Type B pancreatic cell (in vitro differentiated cells): ENCODE measurements around the gene ARHGAP6. TPM values are rescaled to one million over a fixed set of nuclear protein-coding genes. Genes with fewer than 3 reads are reported as not detected.

ENCODE experiments used
- DNase-seq: peaks from one replicate; pipeline ENCODE4 v3.0.0; 2021; ENCODE audit warnings: mixed read lengths; ENCODE audit not compliant: unreplicated experiment; ENCODE audit errors: extremely low spot score
- H3K27ac Mint-ChIP-seq: 2 replicates; pipeline ENCODE4 v1.8.0; 2021; ENCODE audit warnings: mild to moderate bottlenecking, mixed read lengths
- H3K27me3 Mint-ChIP-seq: 2 replicates; pipeline ENCODE4 v1.8.0; 2021; ENCODE audit warnings: mixed read lengths
- H3K36me3 Mint-ChIP-seq: 2 replicates; pipeline ENCODE4 v1.8.0; 2021; ENCODE audit warnings: mixed read lengths
- H3K4me1 Mint-ChIP-seq: one replicate; pipeline ENCODE4 v1.8.0; 2021; ENCODE audit warnings: mixed read lengths; ENCODE audit not compliant: unreplicated experiment
- H3K4me3 Mint-ChIP-seq: 2 replicates; pipeline ENCODE4 v1.8.0; 2021; ENCODE audit warnings: mild to moderate bottlenecking, mixed read lengths
- H3K9me3 Mint-ChIP-seq: 2 replicates; pipeline ENCODE4 v1.8.0; 2021; ENCODE audit warnings: mixed read lengths
- total RNA-seq: library from RNA; stranded (reverse); gene quantifications from 2 replicates; pipeline ENCODE4 v1.2.1, GENCODE V29; 2021; ENCODE audit warnings: low replicate concordance
- TF ChIP-seq, protein P1 (sequence below): fragments of 200-600 bp; sonication (generic); conservative IDR thresholded peaks from 2 replicates; pipeline ENCODE4 v1.5.0; 2021; ENCODE audit warnings: antibody characterized with exemption, mild to moderate bottlenecking

Gene ARHGAP6
- total RNA-seq, 1 donor from 2014 or later: 10.1 TPM

- no peaks in the 10 kb centered on the region for H3K9me3 Mint-ChIP-seq
These were observed 65.1 kb downstream of the ARHGAP6 start for GRCh38 chrX:11600578-11600977.

DNA sequence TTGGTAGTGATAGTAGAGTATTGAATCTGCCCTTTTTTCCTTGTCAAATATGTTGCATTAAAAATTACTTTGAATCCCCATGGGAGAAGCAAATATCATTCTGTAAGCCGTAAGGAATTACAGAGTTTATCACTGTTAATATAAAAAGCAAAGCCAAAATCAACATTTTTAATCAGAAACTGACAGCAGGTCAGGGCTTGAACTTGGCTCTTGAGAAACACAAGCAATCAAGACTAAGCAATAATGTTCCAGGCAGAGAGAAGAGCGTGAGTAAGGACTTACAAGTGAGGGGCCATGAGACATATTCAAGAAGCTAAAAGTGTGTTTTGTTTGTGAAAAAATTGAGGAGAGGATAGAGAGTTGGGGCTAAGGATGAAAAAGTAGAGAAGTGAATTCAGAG, 68.2 kb downstream of the ARHGAP6 start:
- Mint-ChIP-seq H3K4me1 (no peaks in the 10 kb centered on the region), H3K27me3 (no peaks in the 10 kb centered on the region), H3K4me3 (no peak overlapping the region), H3K27ac (no peak overlapping the region), H3K36me3 (peaks cover 3% of the 10 kb centered on the region), H3K9me3 (no peaks in the 10 kb centered on the region)
- no peak for DNase-seq
- TF ChIP-seq, protein P1, sequence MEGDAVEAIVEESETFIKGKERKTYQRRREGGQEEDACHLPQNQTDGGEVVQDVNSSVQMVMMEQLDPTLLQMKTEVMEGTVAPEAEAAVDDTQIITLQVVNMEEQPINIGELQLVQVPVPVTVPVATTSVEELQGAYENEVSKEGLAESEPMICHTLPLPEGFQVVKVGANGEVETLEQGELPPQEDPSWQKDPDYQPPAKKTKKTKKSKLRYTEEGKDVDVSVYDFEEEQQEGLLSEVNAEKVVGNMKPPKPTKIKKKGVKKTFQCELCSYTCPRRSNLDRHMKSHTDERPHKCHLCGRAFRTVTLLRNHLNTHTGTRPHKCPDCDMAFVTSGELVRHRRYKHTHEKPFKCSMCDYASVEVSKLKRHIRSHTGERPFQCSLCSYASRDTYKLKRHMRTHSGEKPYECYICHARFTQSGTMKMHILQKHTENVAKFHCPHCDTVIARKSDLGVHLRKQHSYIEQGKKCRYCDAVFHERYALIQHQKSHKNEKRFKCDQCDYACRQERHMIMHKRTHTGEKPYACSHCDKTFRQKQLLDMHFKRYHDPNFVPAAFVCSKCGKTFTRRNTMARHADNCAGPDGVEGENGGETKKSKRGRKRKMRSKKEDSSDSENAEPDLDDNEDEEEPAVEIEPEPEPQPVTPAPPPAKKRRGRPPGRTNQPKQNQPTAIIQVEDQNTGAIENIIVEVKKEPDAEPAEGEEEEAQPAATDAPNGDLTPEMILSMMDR: no peak

More at GRCh38 chrX:11600578-11600977, 65.1 kb downstream of the ARHGAP6 start:
- DNase-seq: no peak
- no peaks in the 10 kb centered on the region for H3K27me3 Mint-ChIP-seq
- no peaks in the 10 kb centered on the region for H3K36me3 Mint-ChIP-seq
- H3K27ac Mint-ChIP-seq: no peak overlapping the region
- no peaks in the 10 kb centered on the region for H3K4me1 Mint-ChIP-seq
- TF ChIP-seq, protein P1: no peak
- H3K4me3 Mint-ChIP-seq: no peak overlapping the region

- Mint-ChIP-seq H3K4me3 (no peak overlapping the region), H3K9me3 (peaks cover 8% of the 10 kb centered on the region), H3K4me1 (no peaks in the 10 kb centered on the region), H3K27ac (no peak overlapping the region), H3K27me3 (no peaks in the 10 kb centered on the region), H3K36me3 (peaks cover 3% of the 10 kb centered on the region)
- DNase-seq: no peak
- TF ChIP-seq, protein P1: no peak
These were observed 73.9 kb downstream of the ARHGAP6 start for GRCh38 chrX:11591723-11592346.

DNA sequence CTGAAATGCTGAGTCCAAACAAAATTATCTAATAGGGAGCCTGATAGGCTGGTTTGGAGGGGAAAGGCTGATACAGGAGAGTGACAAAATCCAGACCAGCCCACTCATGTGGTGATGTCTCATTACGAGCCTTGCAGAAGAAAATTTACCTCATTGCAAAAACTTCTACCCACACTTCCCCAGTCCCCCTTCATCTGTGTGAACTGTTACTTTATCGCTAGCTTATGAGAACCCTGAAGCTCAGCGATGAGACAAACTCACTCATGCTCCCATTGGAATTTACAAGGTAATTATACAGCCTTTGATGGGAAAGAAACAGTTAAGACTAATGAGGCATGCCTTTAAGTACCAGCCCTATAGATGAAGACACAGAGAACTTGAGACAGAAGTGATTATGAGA, 76.1 kb downstream of the ARHGAP6 start:
- TF ChIP-seq, protein P1: no peak
- H3K9me3 Mint-ChIP-seq: peaks cover 8% of the 10 kb centered on the region
- H3K4me3 Mint-ChIP-seq: peak overlapping the region; percentile 10
- H3K27ac Mint-ChIP-seq: no peak overlapping the region
- no peaks in the 10 kb centered on the region for H3K4me1 Mint-ChIP-seq
- H3K36me3 Mint-ChIP-seq: peaks cover 3% of the 10 kb centered on the region
- H3K27me3 Mint-ChIP-seq: no peaks in the 10 kb centered on the region
- no peak for DNase-seq

DNA sequence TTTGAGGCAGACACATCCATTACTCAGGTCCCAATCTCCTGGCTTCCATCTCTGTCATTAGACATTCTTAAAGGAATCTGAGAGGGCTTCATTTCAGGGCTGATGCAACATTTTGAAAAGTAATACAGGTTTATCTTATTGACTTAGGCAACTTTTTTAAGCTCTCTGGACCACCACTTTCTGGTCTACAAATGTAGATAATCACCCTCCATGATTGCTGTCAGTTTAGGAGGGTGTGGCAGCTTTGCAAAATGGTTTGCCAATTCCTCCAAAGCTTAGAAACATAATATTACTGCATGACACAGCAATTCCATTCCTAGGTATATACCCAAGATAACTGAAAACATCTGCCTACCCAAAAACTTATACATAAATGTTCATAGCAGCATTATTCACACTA, 77.6 kb downstream of the ARHGAP6 start:
- H3K4me3 Mint-ChIP-seq: no peak overlapping the region
- H3K9me3 Mint-ChIP-seq: peaks cover 8% of the 10 kb centered on the region
- TF ChIP-seq, protein P1: no peak
- H3K36me3 Mint-ChIP-seq: no peaks in the 10 kb centered on the region
- DNase-seq: no peak
- no peaks in the 10 kb centered on the region for H3K4me1 Mint-ChIP-seq
- H3K27ac Mint-ChIP-seq: no peak overlapping the region
- no peaks in the 10 kb centered on the region for H3K27me3 Mint-ChIP-seq
